ENCODE data around the gene BMP8A.
"Not testable (repeated sequence)": the region's sequence is repeated elsewhere in the genome, so short reads cannot be mapped to it uniquely, and the experiment has no call there.

BMP8A gene

GRCh38 chr1:39492118-39493042, 944 bp downstream of the BMP8A start:
- H3K9ac ChIP-seq (ENCODE audit: low read depth in 1 of 2, low read length in 2 of 2); H3K4me3 ChIP-seq (ENCODE audit: low read length in 2 of 2); H3K27ac ChIP-seq (ENCODE audit: low read depth in 2 of 2, low read length in 2 of 2); H3K36me3 ChIP-seq (ENCODE audit: control insufficient read depth in 2 of 2, insufficient read depth in 2 of 2, low read length in 2 of 2); H3K4me1 ChIP-seq (ENCODE audit: control insufficient read depth in 2 of 2, insufficient read depth in 2 of 2, low read length in 2 of 2); H3K9me3 ChIP-seq (ENCODE audit: control insufficient read depth in 2 of 2, low read length in 2 of 2): not testable (repeated sequence)
- peaks cover 12 to 15% of the 10 kb centered on the region in 2 donors for H3K27me3 ChIP-seq (ENCODE audit: control insufficient read depth in 2 of 2, insufficient read depth in 2 of 2, low read length in 2 of 2)

GRCh38 chr1:39493043-39493810, 1.8 kb downstream of the BMP8A start:
- H3K4me1 ChIP-seq (ENCODE audit: control insufficient read depth in 2 of 2, insufficient read depth in 2 of 2, low read length in 2 of 2); H3K4me3 ChIP-seq (ENCODE audit: low read length in 2 of 2); H3K36me3 ChIP-seq (ENCODE audit: control insufficient read depth in 2 of 2, insufficient read depth in 2 of 2, low read length in 2 of 2); H3K9me3 ChIP-seq (ENCODE audit: control insufficient read depth in 2 of 2, low read length in 2 of 2); H3K27ac ChIP-seq (ENCODE audit: low read depth in 2 of 2, low read length in 2 of 2); H3K9ac ChIP-seq (ENCODE audit: low read depth in 1 of 2, low read length in 2 of 2): not testable (repeated sequence)
- peaks cover 12 to 15% of the 10 kb centered on the region in 2 donors for H3K27me3 ChIP-seq (ENCODE audit: control insufficient read depth in 2 of 2, insufficient read depth in 2 of 2, low read length in 2 of 2)

GRCh38 chr1:39494671-39495410, 3.4 kb downstream of the BMP8A start:
- H3K9me3 ChIP-seq (ENCODE audit: control insufficient read depth in 2 of 2, low read length in 2 of 2) = no peaks in the 10 kb centered on the region
- H3K27ac ChIP-seq (ENCODE audit: low read depth in 2 of 2, low read length in 2 of 2) = no peak overlapping the region

GRCh38 chr1:39496520-39496919, 5.1 kb downstream of the BMP8A start:
- not testable (repeated sequence) for H3K9me3 ChIP-seq (ENCODE audit: control insufficient read depth in 2 of 2, low read length in 2 of 2); H3K4me1 ChIP-seq (ENCODE audit: control insufficient read depth in 2 of 2, insufficient read depth in 2 of 2, low read length in 2 of 2); H3K4me3 ChIP-seq (ENCODE audit: low read length in 2 of 2); H3K9ac ChIP-seq (ENCODE audit: low read depth in 1 of 2, low read length in 2 of 2); H3K36me3 ChIP-seq (ENCODE audit: control insufficient read depth in 2 of 2, insufficient read depth in 2 of 2, low read length in 2 of 2); H3K27ac ChIP-seq (ENCODE audit: low read depth in 2 of 2, low read length in 2 of 2)
- H3K27me3 ChIP-seq (ENCODE audit: control insufficient read depth in 2 of 2, insufficient read depth in 2 of 2, low read length in 2 of 2) = peaks cover 12 to 15% of the 10 kb centered on the region in 2 donors

More at GRCh38 chr1:39494671-39495410, 3.4 kb downstream of the BMP8A start:
- H3K36me3 ChIP-seq (ENCODE audit: control insufficient read depth in 2 of 2, insufficient read depth in 2 of 2, low read length in 2 of 2) = no peaks in the 10 kb centered on the region
- H3K4me3 ChIP-seq (ENCODE audit: low read length in 2 of 2) = no peak overlapping the region
- peaks cover 3 to 6% of the 10 kb centered on the region in 2 donors for H3K4me1 ChIP-seq (ENCODE audit: control insufficient read depth in 2 of 2, insufficient read depth in 2 of 2, low read length in 2 of 2)
- H3K27me3 ChIP-seq (ENCODE audit: control insufficient read depth in 2 of 2, insufficient read depth in 2 of 2, low read length in 2 of 2) = peaks cover 12 to 15% of the 10 kb centered on the region in 2 donors
- no peak overlapping the region for H3K9ac ChIP-seq (ENCODE audit: low read depth in 1 of 2, low read length in 2 of 2)

GRCh38 chr1:39497585-39497984, 6.1 kb downstream of the BMP8A start:
- H3K4me3 ChIP-seq (ENCODE audit: low read length in 2 of 2) = no peak overlapping the region
- peaks cover 12 to 13% of the 10 kb centered on the region in 2 donors for H3K27me3 ChIP-seq (ENCODE audit: control insufficient read depth in 2 of 2, insufficient read depth in 2 of 2, low read length in 2 of 2)
- H3K27ac ChIP-seq (ENCODE audit: low read depth in 2 of 2, low read length in 2 of 2) = no peak overlapping the region
- H3K9me3 ChIP-seq (ENCODE audit: control insufficient read depth in 2 of 2, low read length in 2 of 2) = no peaks in the 10 kb centered on the region
- H3K4me1 ChIP-seq (ENCODE audit: control insufficient read depth in 2 of 2, insufficient read depth in 2 of 2, low read length in 2 of 2) = no peaks in the 10 kb centered on the region
- no peaks in the 10 kb centered on the region for H3K36me3 ChIP-seq (ENCODE audit: control insufficient read depth in 2 of 2, insufficient read depth in 2 of 2, low read length in 2 of 2)
- no peak overlapping the region for H3K9ac ChIP-seq (ENCODE audit: low read depth in 1 of 2, low read length in 2 of 2)

- H3K4me1 ChIP-seq (ENCODE audit: control insufficient read depth in 2 of 2, insufficient read depth in 2 of 2, low read length in 2 of 2); H3K9me3 ChIP-seq (ENCODE audit: control insufficient read depth in 2 of 2, low read length in 2 of 2); H3K27ac ChIP-seq (ENCODE audit: low read depth in 2 of 2, low read length in 2 of 2); H3K9ac ChIP-seq (ENCODE audit: low read depth in 1 of 2, low read length in 2 of 2); H3K4me3 ChIP-seq (ENCODE audit: low read length in 2 of 2); H3K27me3 ChIP-seq (ENCODE audit: control insufficient read depth in 2 of 2, insufficient read depth in 2 of 2, low read length in 2 of 2); H3K36me3 ChIP-seq (ENCODE audit: control insufficient read depth in 2 of 2, insufficient read depth in 2 of 2, low read length in 2 of 2): not testable (repeated sequence)
Measured at GRCh38 chr1:39498096-39498710, 6.8 kb downstream of the BMP8A start.

- not testable (repeated sequence) for H3K4me3 ChIP-seq (ENCODE audit: low read length in 2 of 2); H3K36me3 ChIP-seq (ENCODE audit: control insufficient read depth in 2 of 2, insufficient read depth in 2 of 2, low read length in 2 of 2); H3K27ac ChIP-seq (ENCODE audit: low read depth in 2 of 2, low read length in 2 of 2); H3K27me3 ChIP-seq (ENCODE audit: control insufficient read depth in 2 of 2, insufficient read depth in 2 of 2, low read length in 2 of 2); H3K4me1 ChIP-seq (ENCODE audit: control insufficient read depth in 2 of 2, insufficient read depth in 2 of 2, low read length in 2 of 2); H3K9me3 ChIP-seq (ENCODE audit: control insufficient read depth in 2 of 2, low read length in 2 of 2); H3K9ac ChIP-seq (ENCODE audit: low read depth in 1 of 2, low read length in 2 of 2)
Measured at GRCh38 chr1:39498821-39499220, 7.4 kb downstream of the BMP8A start.

GRCh38 chr1:39499668-39500067, 8.2 kb downstream of the BMP8A start:
- Histone ChIP-seq H3K4me3 (ENCODE audit: low read length in 2 of 2) (no peak overlapping the region), H3K36me3 (ENCODE audit: control insufficient read depth in 2 of 2, insufficient read depth in 2 of 2, low read length in 2 of 2) (no peaks in the 10 kb centered on the region), H3K9ac (ENCODE audit: low read depth in 1 of 2, low read length in 2 of 2) (no peak overlapping the region), H3K4me1 (ENCODE audit: control insufficient read depth in 2 of 2, insufficient read depth in 2 of 2, low read length in 2 of 2) (no peaks in the 10 kb centered on the region), H3K27ac (ENCODE audit: low read depth in 2 of 2, low read length in 2 of 2) (no peak overlapping the region), H3K9me3 (ENCODE audit: control insufficient read depth in 2 of 2, low read length in 2 of 2) (no peaks in the 10 kb centered on the region), H3K27me3 (ENCODE audit: control insufficient read depth in 2 of 2, insufficient read depth in 2 of 2, low read length in 2 of 2) (no peaks in the 10 kb centered on the region)

- no peaks in the 10 kb centered on the region for H3K27me3 ChIP-seq (ENCODE audit: control insufficient read depth in 2 of 2, insufficient read depth in 2 of 2, low read length in 2 of 2)
- H3K4me1 ChIP-seq (ENCODE audit: control insufficient read depth in 2 of 2, insufficient read depth in 2 of 2, low read length in 2 of 2) = peaks cover 0 to 2% of the 10 kb centered on the region in 2 donors
- no peak overlapping the region for H3K4me3 ChIP-seq (ENCODE audit: low read length in 2 of 2)
- no peak overlapping the region for H3K9ac ChIP-seq (ENCODE audit: low read depth in 1 of 2, low read length in 2 of 2)
- no peak overlapping the region for H3K27ac ChIP-seq (ENCODE audit: low read depth in 2 of 2, low read length in 2 of 2)
- H3K9me3 ChIP-seq (ENCODE audit: control insufficient read depth in 2 of 2, low read length in 2 of 2) = no peaks in the 10 kb centered on the region
- H3K36me3 ChIP-seq (ENCODE audit: control insufficient read depth in 2 of 2, insufficient read depth in 2 of 2, low read length in 2 of 2) = no peaks in the 10 kb centered on the region
Measured at GRCh38 chr1:39500862-39501389, 9.5 kb downstream of the BMP8A start.
